GM18520 (cell line): ENCODE results near the gene PLA2G4A.

Experiments used
- ATAC-seq: cut with Tn5 transposase; IDR thresholded peaks from one replicate; pipeline ENCODE4 v1.9.1; 2021; ENCODE audit not compliant: unreplicated experiment

The PLA2G4A gene

GRCh38 chr1:186975220-186975619 lies 146.5 kb downstream of the PLA2G4A start:
- ATAC-seq: no peak

GRCh38 chr1:186976700-186977099 lies 148.0 kb downstream of the PLA2G4A start:
- ATAC-seq: no peak

- no peak for ATAC-seq
These were observed 148.7 kb downstream of the PLA2G4A start for GRCh38 chr1:186977266-186977957.

GRCh38 chr1:186978596-186979556 lies 150.1 kb downstream of the PLA2G4A start:
- ATAC-seq: peak; percentile 34

- no peak for ATAC-seq
These were observed 151.7 kb downstream of the PLA2G4A start for GRCh38 chr1:186980400-186980799.

GRCh38 chr1:186982116-186982515 lies 153.4 kb downstream of the PLA2G4A start:
- ATAC-seq: no peak

GRCh38 chr1:186983327-186983726 lies 154.6 kb downstream of the PLA2G4A start:
- no peak for ATAC-seq

- no peak for ATAC-seq
These were observed 156.2 kb downstream of the PLA2G4A start for GRCh38 chr1:186984959-186985358.

GRCh38 chr1:186985889-186986491 lies 157.2 kb downstream of the PLA2G4A start:
- peak; percentile 65 for ATAC-seq

GRCh38 chr1:186987065-186987464 lies 158.3 kb downstream of the PLA2G4A start:
- ATAC-seq: no peak

- no peak for ATAC-seq
These were observed 159.0 kb downstream of the PLA2G4A start for GRCh38 chr1:186987769-186988168.

GRCh38 chr1:186993996-186994395 lies 165.2 kb downstream of the PLA2G4A start:
- ATAC-seq: no peak

GRCh38 chr1:186994897-186995296 lies 166.1 kb downstream of the PLA2G4A start:
- no peak for ATAC-seq

GRCh38 chr1:186996816-186997215 lies 168.1 kb downstream of the PLA2G4A start:
- ATAC-seq: no peak

GRCh38 chr1:186997877-186998276 lies 169.1 kb downstream of the PLA2G4A start:
- no peak for ATAC-seq

GRCh38 chr1:186999506-186999905 lies 170.8 kb downstream of the PLA2G4A start:
- ATAC-seq: no peak

- no peak for ATAC-seq
These were observed 172.6 kb downstream of the PLA2G4A start for GRCh38 chr1:187001198-187001889.

- no peak for ATAC-seq
These were observed 174.6 kb downstream of the PLA2G4A start for GRCh38 chr1:187003353-187003752.

GRCh38 chr1:187006896-187007295 lies 178.1 kb downstream of the PLA2G4A start:
- ATAC-seq: no peak

- no peak for ATAC-seq
These were observed 180.6 kb downstream of the PLA2G4A start for GRCh38 chr1:187009320-187009719.
